GM23338 (cell line): ENCODE measurements around the gene PARVB. TPM values are rescaled to one million over a fixed set of nuclear protein-coding genes. Genes with fewer than 3 reads are reported as not detected.

ENCODE experiments used
- ATAC-seq: fragments of 200-7000 bp; cut with Tn5 transposase; 3 replicates; pipeline ENCODE4 v1.9.1; 2020
- DNase-seq: peaks from one replicate; pipeline ENCODE4 v3.0.0-alpha.2; 2015; ENCODE audit warnings: low spot score
- H2AFZ ChIP-seq: fragments of 200-600 bp; sonication (generic); 2 replicates; pipeline ENCODE4 v1.8.0; 2016; ENCODE audit warnings: antibody characterized with exemption, mild to moderate bottlenecking, moderate library complexity
- H3F3A ChIP-seq: fragments of 200-600 bp; sonication (generic); replicated peaks from 2 replicates; pipeline ENCODE4 v1.8.0; 2017; ENCODE audit warnings: antibody characterized with exemption, mixed run types, low read depth
- H3K27ac ChIP-seq: fragments of 200-600 bp; sonication (generic); 2 replicates; pipeline ENCODE4 v1.6.1; 2016; ENCODE audit warnings: low read depth
- H3K27me3 ChIP-seq: fragments of 200-600 bp; sonication (generic); 2 replicates; pipeline ENCODE4 v1.8.0; 2016; ENCODE audit warnings: mild to moderate bottlenecking, mixed run types, moderate library complexity; ENCODE audit not compliant: insufficient read depth
- H3K36me3 ChIP-seq: fragments of 200-600 bp; sonication (generic); 2 replicates; pipeline ENCODE4 v1.8.0; 2016; ENCODE audit warnings: mild to moderate bottlenecking; ENCODE audit not compliant: insufficient read depth
- H3K4me1 ChIP-seq: fragments of 200-600 bp; sonication (generic); 2 replicates; pipeline ENCODE4 v1.8.0; 2016; ENCODE audit warnings: mild to moderate bottlenecking, moderate library complexity; ENCODE audit not compliant: insufficient read depth
- H3K4me2 ChIP-seq: fragments of 200-600 bp; sonication (generic); 2 replicates; pipeline ENCODE4 v1.7.1; 2017; ENCODE audit warnings: mixed run types
- H3K4me3 ChIP-seq: fragments of 200-600 bp; sonication (generic); 2 replicates; pipeline ENCODE4 v1.6.1; 2016; ENCODE audit warnings: mixed run types
- H3K79me2 ChIP-seq: fragments of 200-600 bp; sonication (generic); replicated peaks from 2 replicates; pipeline ENCODE4 v1.8.0; 2017; ENCODE audit warnings: mild to moderate bottlenecking; ENCODE audit not compliant: insufficient read depth
- H3K9me2 ChIP-seq: fragments of 200-600 bp; sonication (generic); 2 replicates; pipeline ENCODE4 v1.8.0; 2017; ENCODE audit not compliant: insufficient read depth
- H4K20me1 ChIP-seq: fragments of 200-600 bp; sonication (generic); replicated peaks from 2 replicates; pipeline ENCODE4 v1.8.0; 2017; ENCODE audit warnings: mild to moderate bottlenecking; ENCODE audit not compliant: insufficient read depth
- H3K27ac Mint-ChIP-seq: 2 replicates; pipeline ENCODE4 v1.8.0; 2020; ENCODE audit warnings: inconsistent platforms, mild to moderate bottlenecking, moderate library complexity, mixed read lengths
- H3K27me3 Mint-ChIP-seq: 3 replicates; pipeline ENCODE4 v1.8.0; 2022; ENCODE audit warnings: low read depth, mild to moderate bottlenecking, moderate library complexity, mixed read lengths, inconsistent platforms; ENCODE audit not compliant: insufficient read depth, poor library complexity
- H3K36me3 Mint-ChIP-seq: 3 replicates; pipeline ENCODE4 v1.8.0; 2021; ENCODE audit warnings: low read depth, mild to moderate bottlenecking, inconsistent platforms, moderate library complexity, mixed read lengths
- H3K4me1 Mint-ChIP-seq: 3 replicates; pipeline ENCODE4 v1.8.0; 2020; ENCODE audit warnings: mild to moderate bottlenecking, inconsistent platforms, mixed read lengths
- H3K4me3 Mint-ChIP-seq: 3 replicates; pipeline ENCODE4 v1.8.0; 2021; ENCODE audit warnings: moderate library complexity, mild to moderate bottlenecking, inconsistent platforms, mixed read lengths
- H3K9me3 Mint-ChIP-seq: 3 replicates; pipeline ENCODE4 v1.8.0; 2020; ENCODE audit warnings: moderate library complexity, mild to moderate bottlenecking, inconsistent platforms, mixed read lengths
- CREB1 ChIP-seq: fragments of 250-450 bp; sonication (Bioruptor Pico); IDR thresholded peaks from 2 replicates; pipeline ENCODE4 v1.5.0; 2020; ENCODE audit warnings: low read depth, mild to moderate bottlenecking, moderate library complexity
- CTCF ChIP-seq, 2 experiments: fragments of 200-600 bp in 1 of 2; sonication (generic) in 1 of 2; conservative IDR thresholded peaks; 2 replicates each; pipeline versions ENCODE4 v1.5.1 to v1.6.1; 2016 to 2017; ENCODE audit warnings: antibody characterized with exemption in 2 of 2, low read depth in 2 of 2, mild to moderate bottlenecking in 2 of 2, moderate library complexity in 1 of 2
- ETS1 ChIP-seq: IDR thresholded peaks from 2 replicates; pipeline ENCODE4 v1.6.1; 2016; ENCODE audit warnings: antibody characterized with exemption
- EZH2 ChIP-seq: fragments of 200-600 bp; sonication (generic); IDR thresholded peaks from one replicate; pipeline ENCODE4 v1.8.0; 2017; ENCODE audit warnings: antibody characterized with exemption, mild to moderate bottlenecking, low read depth; ENCODE audit not compliant: unreplicated experiment
- EZH2phosphoT487 ChIP-seq: fragments of 200-600 bp; sonication (generic); IDR thresholded peaks from one replicate; pipeline ENCODE4 v1.8.1; 2018; ENCODE audit warnings: antibody characterized with exemption; ENCODE audit not compliant: unreplicated experiment
- NANOG ChIP-seq: IDR thresholded peaks from 2 replicates; pipeline ENCODE4 v1.6.1; 2016; ENCODE audit warnings: antibody characterized with exemption, borderline replicate concordance
- REST ChIP-seq: IDR thresholded peaks from one replicate; pipeline ENCODE4 v1.6.1; 2018; ENCODE audit warnings: antibody characterized with exemption; ENCODE audit not compliant: unreplicated experiment
- ZNF331 ChIP-seq: fragments of 250-450 bp; sonication (Bioruptor Pico); IDR thresholded peaks from 2 replicates; pipeline ENCODE4 v1.5.0; 2020; ENCODE audit warnings: low read depth, mild to moderate bottlenecking, moderate library complexity
- ZNF462 ChIP-seq: fragments of 250-450 bp; sonication (Bioruptor Pico); IDR thresholded peaks from 2 replicates; pipeline ENCODE4 v1.5.0; 2020; ENCODE audit warnings: mild to moderate bottlenecking, moderate library complexity
- polyA plus RNA-seq: library from polyadenylated mRNA; unstranded; fragments of >200 nt; fragmentation: Nextera tagmentation; extraction: Ambion mirVana; gene quantifications from 2 replicates; pipeline ENCODE4 v1.2.1, GENCODE V29; 2016
- total RNA-seq: library from RNA; depleted of rRNA; stranded (reverse); fragments of >200 nt; shearing (Covaris generic); gene quantifications from 2 replicates; pipeline ENCODE4 v1.2.3, GENCODE V29; 2014

The PARVB gene
- total and polyA plus RNA-seq, 2 experiments from 2014 or later, result 4.3 to 7.7 TPM

- TF ChIP-seq ZNF462 (no peak), ETS1 (no peak), CTCF (conservative IDR thresholded peaks at IDR 0.05; ENCODE audit: low read depth in 2 of 2) (no peak), EZH2phosphoT487 (no peak)
Observed at GRCh38 chr22:44026630-44027511, 2.8 kb downstream of the PARVB start (continued).

GRCh38 chr22:44028091-44028490 is 4.0 kb downstream of the PARVB start:
- no peaks in the 10 kb centered on the region for H3K9me3 Mint-ChIP-seq
- Histone ChIP-seq H3K9me2 (no peaks in the 10 kb centered on the region), H3K27me3 (peaks cover 5% of the 10 kb centered on the region; the same call in 1 of the 2 replicates), H3K4me1 (peaks cover 18% of the 10 kb centered on the region; the same call in 1 of the 2 replicates), H3K4me3 (no peak overlapping the region), H4K20me1 (no peaks in the 10 kb centered on the region), H3K79me2 (peaks cover 8% of the 10 kb centered on the region; the same call in 1 of the 2 replicates), H3F3A (no peaks in the 10 kb centered on the region), H3K36me3 (no peaks in the 10 kb centered on the region), H3K4me2 (no peak overlapping the region), H3K27ac (no peak overlapping the region), H2AFZ (no peak overlapping the region)
- no peak overlapping the region for H3K4me3 Mint-ChIP-seq
- ATAC-seq (no peak), DNase-seq (no peak)
- peaks cover 18% of the 10 kb centered on the region for H3K4me1 Mint-ChIP-seq
- H3K36me3 Mint-ChIP-seq, result no peaks in the 10 kb centered on the region
- peaks cover 18% of the 10 kb centered on the region for H3K27me3 Mint-ChIP-seq
- H3K27ac Mint-ChIP-seq, result no peak overlapping the region
- TF ChIP-seq EZH2 (no peak), ZNF331 (CRISPR knock-in tag) (no peak), REST (no peak), CREB1 (no peak), ETS1 (no peak), NANOG (no peak)
